Spleen (tissue), 11 donors: Measurements from ENCODE around the gene SFXN3. TPM values are rescaled to one million over a fixed set of nuclear protein-coding genes. Genes with fewer than 3 reads are reported as not detected.

Experiments
- DNase-seq: peaks from one replicate; pipeline ENCODE4 v3.0.0-alpha.2; 2020
- H3K27ac ChIP-seq, 8 donors: fragments of 200-600 bp; sonication (generic) in 7 of 8; 1 replicate in 4 of 8; 2 replicates in 4 of 8; pipeline versions ENCODE4 v1.5.0 to v1.8.0; 2016 to 2021; ENCODE audit warnings: inconsistent platforms in 4 of 8, mild to moderate bottlenecking in 4 of 8, moderate library complexity in 1 of 8
- H3K27me3 ChIP-seq, 7 donors: fragments of 200-600 bp; sonication (generic) in 6 of 7; replicated peaks in 1 of 7; 1 replicate in 4 of 7; 2 replicates in 3 of 7; pipeline versions ENCODE4 v1.5.0 to v1.8.0; 2016 to 2021; ENCODE audit warnings: inconsistent platforms in 3 of 7, mild to moderate bottlenecking in 1 of 7
- H3K36me3 ChIP-seq, 6 donors: fragments of 200-600 bp; sonication (generic) in 5 of 6; 1 replicate in 4 of 6; 2 replicates in 2 of 6; pipeline versions ENCODE4 v1.5.0 to v1.8.0; 2016 to 2021; ENCODE audit warnings: inconsistent platforms in 2 of 6
- H3K4me1 ChIP-seq, 6 donors: fragments of 200-600 bp; sonication (generic) in 5 of 6; 1 replicate in 3 of 6; 2 replicates in 3 of 6; pipeline versions ENCODE4 v1.5.0 to v1.8.0; 2016 to 2021; ENCODE audit warnings: inconsistent platforms in 3 of 6
- H3K4me3 ChIP-seq, 8 donors: fragments of 200-600 bp; sonication (generic) in 7 of 8; 1 replicate in 4 of 8; 2 replicates in 4 of 8; pipeline versions ENCODE4 v1.5.0 to v1.8.0; 2016 to 2021; ENCODE audit warnings: inconsistent platforms in 4 of 8, mild to moderate bottlenecking in 4 of 8, moderate library complexity in 2 of 8
- H3K9me3 ChIP-seq, 8 donors: fragments of 200-600 bp; sonication (generic) in 7 of 8; 1 replicate in 4 of 8; 2 replicates in 4 of 8; pipeline versions ENCODE4 v1.5.0 to v1.8.0; 2016 to 2021; ENCODE audit warnings: inconsistent platforms in 4 of 8
- POLR2A ChIP-seq, 3 donors: fragments of 450-650 bp; IDR thresholded peaks; one replicate each; pipeline ENCODE4 v1.5.1; 2017; ENCODE audit warnings: antibody characterized with exemption in 3 of 3, mild to moderate bottlenecking in 1 of 3
- POLR2AphosphoS5 ChIP-seq, 3 donors: sonication (generic); formaldehyde crosslinking; IDR thresholded peaks; one replicate each; pipeline ENCODE4 v1.5.1; 2017; ENCODE audit warnings: antibody characterized with exemption in 3 of 3
- WGBS, 5 donors: extraction: QIAGEN DNeasy Blood & Tissue Kit in 3 of 5; methylation state at CpG; one replicate each; pipeline versions ENCODE4 v1.1.5 to v1.1.7; 2013 to 2018; 5-methylcytosine and 5-hydroxymethylcytosine counted together
- intact Hi-C: fragments of 100-400 bp; cut with DNase I; formaldehyde crosslinking; loops from one replicate; pipeline ENCODE4 v1.15.0; 2023; ENCODE audit warnings: low total_unique reads
- polyA plus RNA-seq, 3 donors: library from polyadenylated mRNA; stranded (reverse); fragments of 200-250 nt; gene quantifications; one replicate each; pipeline ENCODE4 v1.2.1, GENCODE V29; 2013
- total RNA-seq, 7 donors: library from RNA; depleted of rRNA in 3 of 7; stranded (reverse); fragments of >200 nt in 3 of 7; fragmentation: NEBNext Ultra II Directional in 4 of 7; extraction: Animal tissue kit (Norgen Biotek cat#: 25700) in 4 of 7; gene quantifications; one replicate each; pipeline versions ENCODE4 v1.1.0 to v1.2.1, GENCODE V29; 2016 to 2021
- TF ChIP-seq, protein P1 (sequence below), 11 experiments: fragments of 200-600 bp in 7 of 11; fragments of 450-650 bp in 4 of 11; sonication (generic) in 4 of 11; IDR thresholded peaks in 8 of 11; conservative IDR thresholded peaks in 3 of 11; 1 replicate in 7 of 11; 2 replicates in 4 of 11; pipeline versions ENCODE4 v1.4.0 to v1.8.0; 2016 to 2021; ENCODE audit warnings: antibody characterized with exemption in 11 of 11, inconsistent platforms in 4 of 11, mild to moderate bottlenecking in 1 of 11
- donor health status: healthy with polysubstance abuse.
- donor health status: DM: no; HTN: no; CAD: no; lungs with moderate emphysema.
- donor health status: DM: no; HTN: no; CAD: no.
- donor health status: Bipolar disorder and iron deficiency.
- donor health status: healthy.
- donor health status: DM: no; HTN: no; CAD: no.
- donor health status: DM: yes; HTN: yes; CAD: no.

The SFXN3 gene
- total and polyA plus RNA-seq, 10 donors = 7.9 to 70.0 (median 38.5) TPM

DNA sequence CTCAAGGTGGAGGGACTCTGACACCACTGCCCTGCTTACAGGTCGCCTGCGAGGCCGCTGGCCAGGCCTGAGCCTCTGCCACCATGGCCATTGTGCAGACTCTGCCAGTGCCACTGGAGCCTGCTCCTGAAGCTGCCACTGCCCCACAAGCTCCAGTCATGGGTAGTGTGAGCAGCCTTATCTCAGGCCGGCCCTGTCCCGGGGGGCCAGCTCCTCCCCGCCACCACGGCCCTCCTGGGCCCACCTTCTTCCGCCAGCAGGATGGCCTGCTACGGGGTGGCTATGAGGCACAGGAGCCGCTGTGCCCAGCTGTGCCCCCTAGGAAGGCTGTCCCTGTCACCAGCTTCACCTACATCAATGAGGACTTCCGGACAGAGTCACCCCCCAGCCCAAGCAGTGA lies 28.6 kb upstream of the SFXN3 start:
- Histone ChIP-seq H3K27ac (peak overlapping the region; percentile 9 to 99 (median 96)), H3K9me3 (no peaks in the 10 kb centered on the region), H3K27me3 (no peaks in the 10 kb centered on the region), H3K4me1 (peaks cover 10 to 93% (median 49%) of the 10 kb centered on the region in 6 donors), H3K36me3 (peaks cover 0 to 52% (median 31%) of the 10 kb centered on the region in 6 donors), H3K4me3 (no peak overlapping the region)
- intact Hi-C loops = no loop called here
- DNase-seq = no peak
- 78 to 98% (median 82%) methylated on average over 4 to 11 of the region's 11 CpGs for WGBS, 5 donors
- no peak for TF ChIP-seq POLR2A (IDR thresholded peaks at IDR 0.05)
- TF ChIP-seq POLR2AphosphoS5 (IDR thresholded peaks at IDR 0.05) = peak in 1 of 3 donors; percentile 31
- TF ChIP-seq, protein P1, sequence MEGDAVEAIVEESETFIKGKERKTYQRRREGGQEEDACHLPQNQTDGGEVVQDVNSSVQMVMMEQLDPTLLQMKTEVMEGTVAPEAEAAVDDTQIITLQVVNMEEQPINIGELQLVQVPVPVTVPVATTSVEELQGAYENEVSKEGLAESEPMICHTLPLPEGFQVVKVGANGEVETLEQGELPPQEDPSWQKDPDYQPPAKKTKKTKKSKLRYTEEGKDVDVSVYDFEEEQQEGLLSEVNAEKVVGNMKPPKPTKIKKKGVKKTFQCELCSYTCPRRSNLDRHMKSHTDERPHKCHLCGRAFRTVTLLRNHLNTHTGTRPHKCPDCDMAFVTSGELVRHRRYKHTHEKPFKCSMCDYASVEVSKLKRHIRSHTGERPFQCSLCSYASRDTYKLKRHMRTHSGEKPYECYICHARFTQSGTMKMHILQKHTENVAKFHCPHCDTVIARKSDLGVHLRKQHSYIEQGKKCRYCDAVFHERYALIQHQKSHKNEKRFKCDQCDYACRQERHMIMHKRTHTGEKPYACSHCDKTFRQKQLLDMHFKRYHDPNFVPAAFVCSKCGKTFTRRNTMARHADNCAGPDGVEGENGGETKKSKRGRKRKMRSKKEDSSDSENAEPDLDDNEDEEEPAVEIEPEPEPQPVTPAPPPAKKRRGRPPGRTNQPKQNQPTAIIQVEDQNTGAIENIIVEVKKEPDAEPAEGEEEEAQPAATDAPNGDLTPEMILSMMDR (IDR thresholded peaks at IDR 0.05 in 8 of 11, conservative IDR thresholded peaks at IDR 0.05 in 3 of 11) = no peak

DNA sequence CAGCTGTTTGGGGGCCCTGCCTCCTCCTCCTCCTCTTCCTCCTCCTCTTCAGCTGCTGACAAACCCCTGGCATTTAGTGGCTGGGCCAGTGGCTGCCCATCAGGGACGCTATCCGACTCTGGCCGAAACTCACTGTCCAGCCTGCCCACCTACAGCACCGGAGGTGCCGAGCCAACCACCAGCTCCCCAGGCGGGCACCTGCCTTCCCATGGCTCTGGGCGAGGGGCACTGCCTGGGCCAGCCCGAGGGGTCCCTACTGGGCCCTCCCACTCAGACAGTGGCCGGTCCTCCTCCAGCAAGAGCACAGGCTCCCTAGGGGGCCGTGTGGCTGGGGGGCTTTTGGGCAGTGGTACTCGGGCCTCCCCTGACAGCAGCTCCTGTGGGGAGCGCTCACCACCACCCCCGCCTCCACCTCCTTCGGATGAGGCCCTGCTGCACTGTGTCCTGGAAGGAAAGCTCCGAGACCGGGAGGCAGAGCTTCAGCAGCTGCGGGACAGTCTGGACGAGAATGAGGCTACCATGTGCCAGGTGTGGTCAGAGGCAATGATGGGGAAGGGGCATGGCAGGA lies 27.3 kb upstream of the SFXN3 start:
- no peaks in the 10 kb centered on the region for H3K27me3 ChIP-seq
- H3K4me3 ChIP-seq = no peak overlapping the region
- DNase-seq = no peak
- H3K27ac ChIP-seq = peak overlapping the region in 2 of 8 donors; percentile 26 to 40
- WGBS, 5 donors = 88 to 95% (median 93%) methylated on average over 15 to 18 of the region's 18 CpGs
- intact Hi-C loops = no loop called here
- TF ChIP-seq POLR2AphosphoS5 (IDR thresholded peaks at IDR 0.05) (peak in 1 of 3 donors; percentile 44), POLR2A (IDR thresholded peaks at IDR 0.05) (no peak)
- TF ChIP-seq, protein P1 (IDR thresholded peaks at IDR 0.05 in 8 of 11, conservative IDR thresholded peaks at IDR 0.05 in 3 of 11) = no peak
- peaks cover 0 to 54% (median 31%) of the 10 kb centered on the region in 6 donors for H3K36me3 ChIP-seq
- no peaks in the 10 kb centered on the region for H3K9me3 ChIP-seq
- peaks cover 2 to 90% (median 41%) of the 10 kb centered on the region in 6 donors for H3K4me1 ChIP-seq

DNA sequence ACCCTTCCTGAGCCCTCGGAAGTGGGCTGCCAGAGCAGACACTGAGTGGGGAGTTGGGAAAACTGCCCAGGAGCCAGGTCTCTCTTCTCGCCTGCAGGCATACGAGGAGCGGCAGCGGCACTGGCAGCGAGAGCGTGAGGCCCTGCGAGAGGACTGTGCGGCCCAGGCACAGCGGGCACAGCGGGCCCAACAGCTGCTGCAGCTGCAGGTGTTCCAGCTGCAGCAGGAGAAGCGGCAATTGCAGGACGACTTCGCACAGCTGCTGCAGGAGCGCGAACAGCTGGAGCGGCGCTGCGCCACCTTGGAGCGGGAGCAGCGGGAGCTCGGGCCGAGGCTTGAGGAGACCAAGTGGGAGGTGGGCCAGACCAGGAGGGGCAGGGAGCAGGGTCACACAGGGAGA lies 25.7 kb upstream of the SFXN3 start:
- TF ChIP-seq POLR2A (IDR thresholded peaks at IDR 0.05) (no peak), POLR2AphosphoS5 (IDR thresholded peaks at IDR 0.05) (peak in 2 of 3 donors; percentile 7 to 45)
- intact Hi-C loops = no loop called here
- Histone ChIP-seq H3K36me3 (peaks cover 0 to 54% (median 31%) of the 10 kb centered on the region in 6 donors), H3K4me1 (peaks cover 0 to 79% (median 31%) of the 10 kb centered on the region in 6 donors), H3K27ac (peak overlapping the region in 1 of 8 donors; percentile 13), H3K27me3 (no peaks in the 10 kb centered on the region), H3K4me3 (no peak overlapping the region), H3K9me3 (no peaks in the 10 kb centered on the region)
- no peak for DNase-seq
- WGBS, 5 donors = 88 to 95% (median 91%) methylated on average over 23 of the region's 23 CpGs

DNA sequence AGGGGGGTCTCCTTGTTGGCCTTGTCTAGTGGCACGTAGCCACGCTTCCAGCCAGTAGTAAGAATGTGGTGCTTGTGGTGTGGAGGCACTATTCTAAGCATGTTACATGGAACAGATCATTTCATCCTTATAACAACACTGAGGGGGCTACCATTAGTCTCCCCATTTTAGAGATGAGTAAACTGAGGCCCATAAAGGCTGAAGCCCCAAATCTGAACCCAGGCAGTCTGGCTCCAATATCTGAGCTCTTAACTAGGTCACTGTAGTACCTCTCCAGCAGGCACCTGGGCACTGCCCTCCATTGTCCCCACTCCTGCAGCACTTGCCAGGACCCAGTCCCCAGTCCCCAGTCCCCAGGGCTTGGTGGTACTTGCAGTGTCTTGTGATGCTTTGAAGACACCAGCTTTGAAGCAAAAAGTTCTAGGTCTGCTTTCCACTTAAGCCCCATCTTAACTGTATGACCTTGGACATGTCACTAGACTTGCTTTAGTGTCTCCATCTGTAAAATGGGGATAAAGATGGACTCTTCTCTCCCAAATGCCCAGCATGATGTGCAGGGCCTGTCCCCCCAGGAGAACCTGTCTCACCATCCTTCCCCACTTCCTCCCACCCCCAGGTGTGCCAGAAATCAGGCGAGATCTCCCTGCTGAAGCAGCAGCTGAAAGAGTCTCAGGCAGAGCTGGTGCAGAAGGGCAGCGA lies 25.0 kb upstream of the SFXN3 start:
- TF ChIP-seq, protein P1 (IDR thresholded peaks at IDR 0.05 in 8 of 11, conservative IDR thresholded peaks at IDR 0.05 in 3 of 11) = no peak
- TF ChIP-seq POLR2AphosphoS5 (IDR thresholded peaks at IDR 0.05) (no peak), POLR2A (IDR thresholded peaks at IDR 0.05) (no peak)
- Histone ChIP-seq H3K27ac (peak overlapping the region in 1 of 8 donors; percentile 3), H3K36me3 (peaks cover 0 to 54% (median 31%) of the 10 kb centered on the region in 6 donors), H3K4me3 (no peak overlapping the region), H3K4me1 (peaks cover 0 to 73% (median 25%) of the 10 kb centered on the region in 6 donors), H3K9me3 (no peaks in the 10 kb centered on the region), H3K27me3 (no peaks in the 10 kb centered on the region)
- DNase-seq = no peak
- intact Hi-C loops = no loop called here
- WGBS, 5 donors = 64 to 95% (median 92%) methylated on average over 3 to 4 of the region's 4 CpGs
